Posterior cingulate gyrus (tissue), 11 donors: ENCODE measurements around the gene NRP1.

Experiments
- DNase-seq, 10 donors: peaks; one replicate each; pipeline versions ENCODE4 v3.0.0 to v3.0.0-alpha.2; 2020 to 2021; ENCODE audit warnings: mixed read lengths in 3 of 10
- intact Hi-C: fragments of 100-400 bp; cut with DNase I; formaldehyde crosslinking; loops from one replicate; pipeline ENCODE4 v1.15.1; 2023

NRP1 gene

GRCh38 chr10:33298110-33298509 lies 36.4 kb downstream of the NRP1 start:
- intact Hi-C loops: no loop called here
- DNase-seq: no peak

- intact Hi-C loops: no loop called here
- DNase-seq: no peak
Measured at GRCh38 chr10:33295851-33296250, 38.6 kb downstream of the NRP1 start.

- intact Hi-C loops: no loop called here
- DNase-seq: no peak
Measured at GRCh38 chr10:33293531-33294170, 40.8 kb downstream of the NRP1 start.

- intact Hi-C loops: no loop called here
- DNase-seq: no peak
Measured at GRCh38 chr10:33293076-33293475, 41.4 kb downstream of the NRP1 start.

- no peak for DNase-seq
- intact Hi-C loops: no loop called here
Measured at GRCh38 chr10:33291053-33291592, 43.3 kb downstream of the NRP1 start.

GRCh38 chr10:33290321-33291052 lies 44.0 kb downstream of the NRP1 start:
- no peak for DNase-seq
- intact Hi-C loops: no loop called here

- intact Hi-C loops: no loop called here
- no peak for DNase-seq
Measured at GRCh38 chr10:33289776-33290175, 44.7 kb downstream of the NRP1 start.

- intact Hi-C loops: no loop called here
- no peak for DNase-seq
Measured at GRCh38 chr10:33288127-33288526, 46.3 kb downstream of the NRP1 start.

- DNase-seq: no peak
- intact Hi-C loops: no loop called here
Measured at GRCh38 chr10:33287112-33287511, 47.4 kb downstream of the NRP1 start.

- intact Hi-C loops: no loop called here
- no peak for DNase-seq
Measured at GRCh38 chr10:33286157-33286934, 48.1 kb downstream of the NRP1 start.

GRCh38 chr10:33284945-33285344 lies 49.5 kb downstream of the NRP1 start:
- no peak for DNase-seq
- intact Hi-C loops: no loop called here

- DNase-seq: no peak
- intact Hi-C loops: loop anchor here (10.0 kb wide), 1 partner anchor 85 kb away; no protein-coding TSS in a partner anchor
Measured at GRCh38 chr10:33279811-33280602, 54.5 kb downstream of the NRP1 start.

GRCh38 chr10:33279276-33279675 lies 55.2 kb downstream of the NRP1 start:
- intact Hi-C loops: loop anchor here (10.0 kb wide), 1 partner anchor 84 kb away; no protein-coding TSS in a partner anchor
- DNase-seq: no peak

- intact Hi-C loops: loop anchor here (10.0 kb wide), 1 partner anchor 83 kb away; no protein-coding TSS in a partner anchor
- DNase-seq: no peak
Measured at GRCh38 chr10:33278198-33278597, 56.3 kb downstream of the NRP1 start.

GRCh38 chr10:33277135-33277536 lies 57.3 kb downstream of the NRP1 start:
- DNase-seq: peak in 3 of 10 donors; percentile 16 to 78 (median 19)
- intact Hi-C loops: loop anchor here (10.0 kb wide), 1 partner anchor 82 kb away; no protein-coding TSS in a partner anchor

GRCh38 chr10:33276282-33276923 lies 58.1 kb downstream of the NRP1 start:
- no peak for DNase-seq
- intact Hi-C loops: loop anchor here (10.0 kb wide), 1 partner anchor 82 kb away; no protein-coding TSS in a partner anchor

GRCh38 chr10:33274096-33274785 lies 60.2 kb downstream of the NRP1 start:
- intact Hi-C loops: loop anchor here (10.0 kb wide), 1 partner anchor 79 kb away; no protein-coding TSS in a partner anchor
- no peak for DNase-seq

- intact Hi-C loops: loop anchor here (10.0 kb wide), 1 partner anchor 79 kb away; no protein-coding TSS in a partner anchor
- peak; percentile 47 to 97 (median 84) for DNase-seq
Measured at GRCh38 chr10:33273295-33274002, 61.0 kb downstream of the NRP1 start.
